ENCODE results near the gene ANP32E. TPM values are rescaled to one million over a fixed set of nuclear protein-coding genes. Genes with fewer than 3 reads are reported as not detected.

The ANP32E gene
- total and polyA plus RNA-seq, 2 of the 13 experiments (the other 11 are each of a cell fraction or from before 2014, with no cell fraction given) = 10.3 to 53.0 TPM

GRCh38 chr1:150233359-150234308 is 2.3 kb downstream of the ANP32E start:
- POLR2A ChIA-PET = interaction anchor here (0.6 to 1.6 kb wide), 2 partner anchors 16 to 91 kb away, joined by 3 read pairs; no protein-coding TSS in a partner anchor
- Histone ChIP-seq H3K36me3 (replicated peaks in 1 of 2; ENCODE audit: control insufficient read depth in 1 of 2, insufficient read depth in 2 of 2, low read length in 2 of 2) (peaks cover 3 to 8% of the 10 kb centered on the region in 2 experiments; a peak in 2 of 5 replicates), H3K4me3 (replicated peaks in 1 of 3; ENCODE audit: insufficient read depth in 1 of 3, low read depth in 2 of 3, low read length in 3 of 3) (peak overlapping the region; percentile 83 to 93 (median 84)), H3K9me3 (ENCODE audit: low read length) (no peaks in the 10 kb centered on the region), H3K27ac (ENCODE audit: extremely low read length, insufficient read depth, low read length) (peak overlapping the region; percentile 88), H3K79me2 (ENCODE audit: insufficient read depth, low read length) (peaks cover 47% of the 10 kb centered on the region), H3K27me3 (ENCODE audit: control insufficient read depth in 1 of 2, insufficient read depth in 2 of 2, low read length in 2 of 2) (no peaks in the 10 kb centered on the region; a peak in 2 of 5 replicates), H2AFZ (ENCODE audit: low read length) (no peak overlapping the region), H3K4me2 (ENCODE audit: low read depth, low read length) (peak overlapping the region; percentile 72), H3K9ac (ENCODE audit: insufficient read depth, low read depth, low read length) (peak overlapping the region; percentile 90), H4K20me1 (ENCODE audit: insufficient read depth, low read length) (no peaks in the 10 kb centered on the region), H3K4me1 (ENCODE audit: insufficient read depth, low read length) (peaks cover 23% of the 10 kb centered on the region)
- FAIRE-seq (no peak), DNase-seq (ENCODE audit: low spot score) (no peak), ATAC-seq (no peak)
- CTCF ChIA-PET (ENCODE audit: low intra/inter-chr PET ratio, low total read pairs) = interaction anchor here (1.0 kb wide), 1 partner anchor 47 kb away, joined by 3 read pairs; no protein-coding TSS in a partner anchor
- 14% methylated on average over 15 of the region's 15 CpGs for WGBS (ENCODE audit: low lambda C conversion rate)
- intact Hi-C loops (cut with micrococcal nuclease; ENCODE audit: unreplicated experiment) (no loop called here), in situ Hi-C loops (cut with HindIII; ENCODE audit: extremely low pct_ligation_motif_present, low pct_unique_long_range_greater_than_20kb) (no loop called here)
- no TSS peak for BruUV-seq (replicated peaks)
- no peak for TF ChIP-seq IKZF4 (CRISPR knock-in tag; IDR thresholded peaks at IDR 0.05; ENCODE audit: borderline replicate concordance, low read depth, not compliant biosample characterization)
- TF ChIP-seq ZNF280B (CRISPR knock-in tag; IDR thresholded peaks at IDR 0.05; ENCODE audit: borderline replicate concordance) = no peak
- TF ChIP-seq NPAS2 (CRISPR knock-in tag; IDR thresholded peaks at IDR 0.05; ENCODE audit: borderline replicate concordance) = no peak
- no peak for TF ChIP-seq RFX1 (IDR thresholded peaks at IDR 0.05)
- TF ChIP-seq FOXP1 (IDR thresholded peaks at IDR 0.05) = no peak
- TF ChIP-seq FOXP1 (CRISPR knock-in tag; IDR thresholded peaks at IDR 0.05) = peak; percentile 28; the same call in 1 of the 2 replicates
- TF ChIP-seq MTF1 (CRISPR knock-in tag; IDR thresholded peaks at IDR 0.05) = no peak
- TF ChIP-seq SNAPC2 (CRISPR knock-in tag; IDR thresholded peaks at IDR 0.05) = 0 out of 2 replicates have a peak, but pooled peaks have one; percentile 14
- no peak for TF ChIP-seq ZNF687 (CRISPR knock-in tag; IDR thresholded peaks at IDR 0.05)
- no peak for TF ChIP-seq U2AF1 (optimal IDR thresholded peaks at IDR 0.05; ENCODE audit: low read depth, low read length)
- TF ChIP-seq MZF1 (CRISPR knock-in tag; IDR thresholded peaks at IDR 0.05; ENCODE audit: borderline replicate concordance) = no peak
- 0 out of 2 replicates have a peak, but pooled peaks have one; percentile 6 for TF ChIP-seq ZNF816 (CRISPR knock-in tag; IDR thresholded peaks at IDR 0.05; ENCODE audit: borderline replicate concordance)
- TF ChIP-seq DMAP1 (CRISPR knock-in tag; IDR thresholded peaks at IDR 0.05) = no peak
- TF ChIP-seq MXD4 (CRISPR knock-in tag; IDR thresholded peaks at IDR 0.05) = no peak
- TF ChIP-seq FOXA3 (CRISPR knock-in tag; IDR thresholded peaks at IDR 0.05) = peak; percentile 48; the same call in 1 of the 2 replicates
- TF ChIP-seq ZNF605 (CRISPR knock-in tag; IDR thresholded peaks at IDR 0.05) = no peak
- TF ChIP-seq EP300 (IDR thresholded peaks at IDR 0.05; ENCODE audit: low read depth in 2 of 2, low read length in 2 of 2) = 0 out of 4 replicates have a peak, but pooled peaks of 1 of the 2 experiments have one; percentile 14
- no peak for TF ChIP-seq EP300 (CRISPR knock-in tag; IDR thresholded peaks at IDR 0.05; ENCODE audit: borderline replicate concordance)
